NCI-H82 treated with DMSO at 0.1 percent for 48 hours (cell line): ENCODE measurements around the gene MYH7.

Source experiments
- DNase-seq: peaks from one replicate; lab custom pipeline; 2025; ENCODE audit not compliant: unreplicated experiment; lab: John Stamatoyannopoulos, UW

Gene MYH7

DNA sequence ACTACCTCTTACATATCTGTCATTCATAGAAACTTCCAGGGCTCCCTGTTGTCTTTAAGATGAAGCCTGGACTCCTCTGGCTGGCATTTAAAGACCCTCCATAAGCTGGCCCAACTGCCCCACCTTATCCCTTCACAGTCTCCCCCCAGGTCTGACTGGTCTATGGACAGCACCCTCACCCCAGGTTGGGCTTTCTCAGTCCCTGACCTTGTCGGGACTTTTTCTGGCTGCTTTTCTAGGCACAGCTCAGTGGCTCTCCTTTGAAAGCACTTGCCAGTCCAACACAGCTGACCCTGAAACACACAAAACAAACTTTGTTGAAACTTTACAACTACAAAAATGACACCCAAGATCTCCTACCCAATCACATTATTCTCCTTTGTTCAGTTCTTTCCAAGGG is 13.9 kb upstream of the MYH7 start:
- no peak for DNase-seq

DNA sequence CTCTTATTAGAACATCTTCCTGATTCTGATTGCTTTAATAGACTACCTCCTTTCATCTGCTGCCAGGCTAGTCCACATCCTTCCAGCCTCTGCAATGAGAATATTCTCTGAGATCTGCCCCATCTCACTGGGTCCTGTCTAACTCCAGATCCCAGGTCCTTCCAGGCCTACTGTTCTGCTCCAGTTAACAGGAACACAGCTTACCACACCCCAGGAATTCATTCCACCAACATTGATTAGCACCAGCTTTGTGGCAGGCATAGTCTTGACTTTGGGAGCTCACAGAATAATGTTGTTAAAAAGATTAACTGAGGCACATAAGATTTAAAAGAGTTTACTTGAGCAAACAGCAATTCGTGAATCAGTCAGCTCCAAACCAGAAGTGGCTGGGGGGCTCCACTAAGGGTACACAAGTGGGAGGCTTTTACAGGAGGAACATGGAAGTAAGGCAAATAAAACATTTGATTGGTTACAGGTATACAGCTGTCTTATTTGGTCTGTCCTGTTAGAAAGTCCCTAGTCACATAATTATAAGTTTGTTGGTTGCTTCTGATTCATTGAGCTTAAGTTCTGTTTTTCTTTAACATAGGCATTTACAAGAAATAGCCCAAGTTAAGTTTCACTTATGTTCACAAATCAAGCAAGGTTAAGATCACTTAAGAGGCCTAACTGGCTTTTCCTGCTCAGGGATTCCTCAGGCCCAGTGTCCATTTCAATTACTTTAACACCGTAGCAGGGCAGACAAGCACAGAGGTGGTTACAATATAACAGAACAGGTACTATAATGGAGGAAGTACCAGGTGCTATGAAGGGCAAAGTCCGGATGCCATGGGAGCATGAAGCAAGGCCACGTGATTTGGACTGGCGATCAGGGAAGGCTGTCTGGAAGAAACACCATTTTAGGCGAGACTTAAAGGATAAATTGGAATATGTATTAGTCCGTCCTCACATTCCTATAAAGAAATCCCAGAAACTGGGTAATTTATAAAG is 12.2 kb upstream of the MYH7 start:
- DNase-seq: no peak

DNA sequence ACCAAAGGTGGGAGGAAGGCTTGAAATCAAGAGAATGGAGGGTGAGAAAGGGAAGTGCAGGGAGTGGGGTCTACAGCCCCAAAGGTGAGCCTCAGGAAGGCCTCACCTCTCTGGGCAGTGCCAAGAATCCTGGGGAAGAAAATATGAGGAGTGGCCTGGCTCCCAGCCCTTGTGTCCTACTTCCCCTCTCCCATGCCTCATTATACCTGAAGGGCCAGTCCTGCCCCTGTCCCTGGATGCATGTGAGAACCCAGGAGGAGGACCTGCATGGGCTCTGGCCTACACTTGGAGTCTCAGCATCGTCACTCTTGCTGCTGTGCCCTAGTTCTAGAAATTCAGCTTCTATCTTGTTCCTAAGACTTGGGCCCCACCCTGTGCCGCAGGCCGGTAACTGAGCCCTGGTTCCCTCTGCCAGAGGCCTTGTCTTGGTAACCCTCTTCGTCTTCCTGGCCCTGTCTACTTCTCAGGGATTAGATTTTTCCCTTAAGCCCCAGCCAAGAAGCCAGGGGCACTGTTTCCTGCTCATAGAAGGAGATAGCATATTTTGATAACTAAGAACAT is 10.9 kb upstream of the MYH7 start:
- no peak for DNase-seq

DNA sequence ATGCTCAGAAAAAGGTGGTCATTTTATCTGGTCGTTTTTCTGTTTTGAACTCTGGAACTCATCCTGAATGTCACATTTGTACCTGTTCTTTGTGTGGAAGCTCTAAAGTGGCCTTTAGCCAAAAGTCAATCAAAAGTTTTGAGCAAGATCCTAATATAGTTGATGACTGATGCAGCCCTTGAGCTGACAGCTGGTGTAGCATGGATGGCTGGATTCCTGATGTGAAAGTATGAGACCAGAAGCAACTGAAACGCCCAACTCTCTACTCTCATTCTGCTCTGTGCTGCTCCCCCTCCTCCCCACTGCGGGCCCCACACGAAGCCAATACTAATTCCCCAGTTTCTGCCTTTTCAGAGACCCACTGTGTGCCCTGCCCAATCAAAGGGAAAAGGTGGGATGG is 10.3 kb upstream of the MYH7 start:
- DNase-seq: no peak

DNA sequence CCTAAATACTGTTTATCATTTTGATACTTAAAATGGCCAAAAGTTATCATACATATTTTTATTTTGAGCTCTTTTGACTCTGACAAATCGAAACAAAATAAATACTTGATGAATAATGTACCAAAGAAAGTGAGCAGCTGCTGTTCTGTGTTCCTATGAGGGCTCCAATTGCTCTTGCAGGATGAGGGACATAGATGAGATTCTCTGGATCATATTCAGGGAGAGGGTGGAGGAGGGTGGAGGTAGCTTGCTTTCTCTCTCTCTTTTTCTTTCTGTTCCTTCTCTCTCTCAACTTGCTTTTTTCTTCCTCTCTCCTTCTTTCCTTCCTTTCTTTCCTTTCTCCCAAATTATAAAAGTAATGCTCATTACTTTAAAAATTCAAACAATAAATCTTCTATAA is 8.9 kb upstream of the MYH7 start:
- no peak for DNase-seq

DNA sequence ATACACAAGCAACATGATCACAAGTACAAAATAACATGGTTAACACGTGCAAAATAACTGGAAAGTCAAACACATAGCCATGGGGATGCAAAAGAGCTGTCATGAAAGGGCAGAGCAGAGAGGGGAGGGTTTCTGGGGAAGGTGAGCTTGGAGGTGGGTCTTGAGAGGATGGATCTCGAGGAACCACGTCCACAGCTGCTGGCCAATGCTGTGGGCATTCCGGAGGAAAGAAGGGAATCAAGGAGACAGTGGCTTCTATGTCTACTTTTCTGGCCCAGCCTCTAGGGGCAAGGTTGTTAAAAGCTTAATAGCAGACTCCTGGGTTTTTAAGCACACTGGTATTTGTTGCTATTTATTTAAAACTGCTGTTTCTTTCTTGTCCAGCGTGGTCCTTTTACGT is 8.4 kb upstream of the MYH7 start:
- DNase-seq: no peak

DNA sequence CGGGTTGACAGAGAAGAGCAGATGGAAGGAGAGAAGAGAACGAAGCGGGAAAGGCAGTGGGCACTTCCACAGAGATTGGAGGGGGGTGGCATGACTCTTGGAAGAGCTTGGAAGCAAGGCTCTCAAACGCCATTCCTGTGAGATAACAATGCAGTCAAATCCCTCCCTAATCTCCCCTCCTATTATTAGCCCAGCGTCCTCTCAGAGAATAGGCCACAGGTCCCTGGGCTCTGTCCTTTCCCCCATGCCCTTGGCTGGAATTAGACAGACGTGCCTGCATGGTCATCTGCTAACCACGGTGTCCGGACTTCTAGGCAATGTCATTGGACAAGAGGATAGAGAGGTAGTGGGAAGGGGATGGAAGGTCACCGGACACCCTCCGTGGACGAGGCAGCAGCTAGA is 8.0 kb upstream of the MYH7 start:
- DNase-seq: no peak

DNA sequence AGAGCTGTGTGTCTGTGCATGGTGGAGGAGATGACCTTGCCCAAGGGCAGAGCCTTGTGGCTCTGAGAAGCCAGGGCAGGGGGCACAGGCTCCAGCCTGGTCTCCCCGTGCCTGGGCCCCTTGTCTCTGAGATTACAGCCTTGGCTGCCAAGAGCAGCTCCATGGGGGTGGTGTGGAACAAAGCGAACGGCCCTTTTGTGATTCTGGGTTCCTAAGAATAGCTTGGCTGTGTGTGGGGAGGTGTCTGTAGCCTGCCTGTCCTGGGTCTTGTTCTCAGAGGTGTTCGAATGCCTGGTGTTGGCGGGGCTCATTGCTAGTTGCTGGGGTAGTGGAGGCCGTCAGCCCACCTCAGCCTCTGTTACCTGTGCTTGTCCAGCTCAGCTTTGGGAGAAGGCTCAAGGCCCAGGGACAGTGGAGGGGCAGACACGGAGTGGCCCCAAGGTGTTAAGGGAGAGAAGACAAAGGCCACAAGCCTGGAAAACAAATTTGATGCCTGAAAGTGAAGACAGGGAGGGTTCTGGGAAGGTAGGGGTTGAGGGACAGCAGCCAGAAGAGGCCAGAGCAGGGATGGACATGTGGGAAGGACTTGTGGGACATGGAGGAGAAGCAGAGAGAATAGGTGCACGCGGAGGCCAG is 7.4 kb upstream of the MYH7 start:
- no peak for DNase-seq

DNA sequence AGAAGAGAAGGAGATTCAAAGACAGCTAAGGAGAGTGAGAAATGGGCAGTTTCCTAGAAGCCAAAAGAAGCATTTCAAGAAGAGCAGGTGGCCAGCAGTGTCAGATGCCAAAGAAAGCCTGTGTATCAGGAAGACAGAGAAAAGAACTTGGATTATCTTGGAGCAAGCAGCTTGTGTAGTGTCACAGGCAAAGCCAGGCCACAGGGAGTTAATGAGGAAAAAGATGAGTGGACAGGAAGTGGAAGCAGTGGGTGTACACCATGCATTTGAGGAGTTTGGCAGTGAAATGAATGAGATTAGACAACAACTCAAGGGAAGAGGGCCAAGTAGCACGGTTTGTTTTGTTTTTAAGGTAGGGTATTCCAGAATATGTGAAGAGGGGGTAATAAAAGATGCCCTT is 5.6 kb upstream of the MYH7 start:
- DNase-seq: no peak

DNA sequence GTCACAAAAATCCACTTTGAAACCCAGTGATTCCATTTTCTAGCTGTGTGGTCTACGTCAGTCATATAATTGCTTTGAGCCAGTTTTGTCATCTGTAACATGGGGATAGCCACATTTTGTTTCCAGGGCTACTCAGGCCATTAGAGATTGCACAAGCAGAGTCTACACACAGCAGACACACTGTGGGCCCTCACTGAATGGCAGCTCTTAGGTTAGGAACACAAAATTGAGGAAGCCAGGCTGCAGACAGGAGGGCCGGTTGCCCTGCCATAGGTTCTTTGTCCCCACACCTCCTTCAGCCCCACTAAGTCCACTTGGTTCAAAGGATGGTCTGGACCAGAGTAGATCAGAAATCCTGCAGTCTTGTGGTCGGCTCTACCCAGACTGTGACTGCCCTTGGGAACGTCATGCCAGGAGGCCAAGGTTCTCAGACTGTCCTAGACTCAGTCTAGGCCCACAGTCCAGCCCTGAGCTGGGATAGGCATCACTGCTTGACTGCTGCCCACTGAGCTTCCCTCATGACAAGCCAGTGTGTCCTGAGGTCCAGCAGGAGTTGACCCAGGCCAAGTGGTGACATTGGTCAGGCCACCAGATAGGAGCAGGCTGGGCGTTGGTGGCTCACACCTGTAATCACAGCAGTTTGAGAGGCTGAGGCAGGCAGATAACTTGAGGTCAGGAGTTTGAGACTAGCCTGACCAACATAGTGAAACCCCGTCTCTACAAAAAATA is 3.8 kb upstream of the MYH7 start:
- DNase-seq: no peak

DNA sequence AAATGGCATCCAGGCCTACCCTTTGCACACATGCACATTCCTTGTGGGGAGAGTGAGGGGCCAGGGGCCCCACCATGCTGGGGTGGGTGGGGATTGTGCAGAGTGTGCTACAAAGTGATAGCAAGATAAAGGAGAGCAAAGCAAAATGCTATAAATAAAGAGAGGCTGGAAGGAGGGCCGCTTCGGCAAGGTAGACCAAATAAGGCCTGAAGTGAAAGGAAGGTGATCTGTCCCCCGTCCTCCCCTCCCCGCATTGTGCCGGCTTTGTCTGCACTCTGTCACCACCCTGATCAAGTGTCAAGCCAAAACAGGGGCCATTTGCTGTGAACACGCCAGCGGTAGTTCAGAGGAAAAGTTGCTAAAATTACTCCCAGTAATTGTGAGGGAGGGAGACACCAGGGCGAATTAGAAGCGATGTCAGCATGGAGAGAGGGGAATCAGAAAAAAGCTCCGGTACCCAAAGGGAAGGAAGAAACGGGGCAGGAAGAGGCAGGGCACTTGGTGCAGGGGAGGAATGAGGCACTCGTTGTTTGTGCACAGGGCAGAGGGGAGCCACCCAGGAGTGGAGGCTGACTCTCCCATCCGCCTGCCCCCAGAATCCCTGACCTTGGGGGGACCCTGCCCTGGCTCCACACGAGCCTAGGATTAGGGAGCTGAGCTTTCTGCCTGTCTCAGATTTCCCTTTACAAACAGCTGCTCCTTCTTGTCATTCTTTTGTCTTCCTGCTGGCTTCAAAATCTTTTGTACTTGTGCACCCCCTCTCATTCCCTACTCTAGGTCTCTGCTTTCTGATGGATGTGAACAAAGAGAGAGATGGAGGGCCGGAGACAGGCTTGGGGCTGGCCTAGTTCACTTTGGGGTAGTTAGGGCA is 2.9 kb upstream of the MYH7 start:
- no peak for DNase-seq

DNA sequence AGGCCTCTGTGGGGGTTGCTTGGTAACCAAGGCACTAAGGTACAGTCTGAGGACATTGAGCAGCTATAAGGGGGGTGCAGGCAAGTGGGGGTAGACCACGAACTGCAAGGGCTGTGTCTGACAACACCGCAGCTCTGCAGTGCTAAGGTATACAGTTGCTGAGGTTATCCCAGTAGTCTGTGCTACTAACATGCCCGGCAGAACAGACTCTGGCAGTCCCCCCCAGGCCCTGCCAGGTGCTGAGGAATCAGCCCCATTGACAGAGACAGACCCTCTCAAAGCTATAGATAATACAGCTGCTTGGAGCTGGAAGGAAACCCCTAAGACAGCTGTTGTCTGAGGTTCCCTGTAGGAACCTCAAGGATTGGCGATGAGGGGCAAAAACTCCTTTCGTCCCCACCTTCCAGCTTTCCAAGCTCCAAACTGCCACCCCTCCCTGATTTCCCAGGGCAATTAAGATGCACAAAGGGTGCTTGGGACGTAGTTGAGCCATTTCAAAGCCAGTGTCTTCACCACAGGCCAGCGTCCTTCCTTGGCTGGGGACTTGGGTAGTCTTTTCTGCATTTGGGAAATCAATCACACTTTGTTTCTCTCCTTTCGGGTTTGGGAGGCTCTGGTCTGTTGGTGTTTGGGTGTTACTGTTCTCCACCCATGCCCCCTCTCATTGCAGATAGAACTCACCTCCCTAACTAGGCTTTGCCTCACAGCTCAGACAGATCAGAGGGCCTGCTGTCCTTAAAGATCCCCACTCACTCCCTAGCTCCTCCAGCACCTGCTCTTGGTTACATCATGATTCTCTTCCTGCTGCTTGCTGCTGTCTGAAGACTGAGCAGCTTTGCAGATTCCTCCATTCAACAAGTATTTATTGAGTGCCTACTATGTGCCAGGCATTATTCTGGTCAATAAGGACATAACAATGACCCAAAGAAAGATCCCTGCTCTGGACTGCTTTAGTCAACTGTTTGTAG is 2.0 kb upstream of the MYH7 start:
- DNase-seq: no peak

DNA sequence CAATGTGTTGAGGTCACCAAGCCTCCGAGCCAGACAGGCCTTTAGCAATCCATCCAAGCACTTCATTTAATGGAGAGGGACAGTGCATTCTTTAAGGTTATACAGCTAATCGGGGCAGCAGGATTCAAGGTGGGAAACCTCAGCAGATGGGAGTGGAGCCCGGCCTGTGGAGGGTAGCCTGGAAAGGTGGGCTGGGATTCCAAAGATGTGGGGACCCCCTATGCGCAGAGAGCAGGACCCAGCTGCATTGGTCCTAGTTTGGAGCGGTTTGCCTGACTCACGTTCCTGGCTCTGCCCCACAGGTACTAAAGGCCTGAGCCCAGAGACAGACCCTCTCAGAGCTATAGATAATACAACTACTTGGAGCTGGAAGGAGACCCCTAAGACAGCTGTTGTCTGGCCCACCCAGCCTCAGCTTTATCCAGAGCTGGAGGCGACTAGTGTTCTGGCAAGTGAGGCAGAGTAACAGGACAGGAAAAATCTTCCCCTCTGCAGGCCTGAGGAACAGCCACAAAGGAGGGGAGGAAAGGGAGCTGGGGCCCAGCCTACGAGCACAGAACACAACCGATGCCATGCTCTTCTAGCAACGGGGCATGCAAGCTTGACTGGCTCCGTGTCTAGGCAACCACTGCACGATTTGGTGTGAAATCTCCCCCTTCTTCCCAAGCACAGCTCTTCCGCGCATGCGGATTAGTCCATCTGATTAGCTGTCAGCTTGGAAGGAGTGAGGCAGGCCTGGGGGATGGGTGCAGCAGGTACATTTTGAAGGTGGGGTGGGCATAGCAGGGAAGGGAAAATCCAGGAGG is 1.1 kb upstream of the MYH7 start:
- peak; percentile 6 for DNase-seq

DNA sequence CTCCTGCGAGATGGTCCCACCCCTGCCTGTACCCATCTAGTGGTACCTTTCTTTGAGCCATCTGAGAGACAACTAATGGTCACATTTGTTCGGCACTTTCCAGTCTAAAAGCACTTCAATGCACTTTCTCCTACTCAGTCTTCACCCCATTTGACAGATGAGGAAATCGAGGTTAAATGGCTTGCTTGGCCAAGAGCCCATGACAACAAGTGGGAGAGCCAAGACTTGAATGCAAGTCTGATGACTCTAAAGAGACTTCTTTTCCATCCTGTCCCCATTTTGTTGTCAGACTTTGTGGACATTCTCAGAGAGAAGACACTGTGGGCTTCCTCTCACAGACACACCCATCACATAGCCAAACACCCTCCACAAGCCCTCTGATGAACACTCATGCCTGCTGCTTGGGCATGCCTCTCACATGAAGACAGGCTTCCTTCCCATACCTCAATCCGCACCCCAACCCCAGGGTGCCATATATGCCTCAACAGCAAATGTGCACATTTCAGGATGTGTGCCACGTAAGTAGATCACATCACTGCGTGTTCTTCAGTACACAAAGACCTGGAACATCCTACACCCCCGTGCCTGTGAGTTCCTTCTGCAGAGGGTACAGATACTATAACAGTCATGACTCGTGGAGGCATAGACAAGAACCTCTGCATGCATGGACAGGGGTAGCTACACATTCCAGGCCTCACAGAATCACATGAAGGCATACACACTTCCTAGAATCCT is 805 bp downstream of the MYH7 start:
- DNase-seq: no peak

DNA sequence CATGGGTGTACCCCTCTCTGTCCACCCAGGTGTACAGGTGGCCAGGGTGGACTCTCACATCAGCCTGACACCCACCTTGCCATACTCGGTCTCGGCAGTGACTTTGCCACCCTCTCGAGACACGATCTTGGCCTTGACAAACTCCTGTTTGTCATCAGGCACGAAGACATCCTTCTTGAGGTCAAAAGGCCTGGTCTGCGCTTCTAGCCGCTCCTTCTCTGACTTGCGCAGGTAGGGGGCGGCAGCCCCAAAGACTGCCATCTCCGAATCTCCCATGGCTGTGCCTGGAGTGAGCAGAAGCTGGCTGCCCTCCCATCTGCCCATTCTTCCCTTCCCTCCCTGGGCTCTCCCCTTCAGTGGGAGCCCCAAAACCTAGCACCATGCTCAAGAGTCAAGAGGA is 2.0 kb downstream of the MYH7 start:
- DNase-seq: no peak

DNA sequence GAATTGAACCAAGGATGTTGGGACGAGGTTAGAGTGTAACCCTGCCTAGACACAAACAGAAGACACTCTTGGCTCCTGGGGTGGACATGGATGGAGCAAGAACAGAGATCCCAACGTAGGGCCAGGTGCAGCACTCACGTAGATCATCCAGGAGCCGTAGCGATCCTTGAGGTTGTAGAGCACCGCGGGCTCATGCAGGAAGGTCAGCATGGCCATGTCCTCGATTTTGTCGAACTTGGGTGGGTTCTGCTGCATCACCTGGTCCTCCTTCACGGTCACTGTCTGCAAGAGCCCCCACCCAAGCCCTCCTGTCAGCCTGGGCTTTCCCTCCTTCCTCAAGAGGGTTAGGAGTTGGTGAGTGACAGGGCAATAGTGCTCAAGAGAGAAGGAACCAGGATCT is 2.5 kb downstream of the MYH7 start:
- DNase-seq: no peak

DNA sequence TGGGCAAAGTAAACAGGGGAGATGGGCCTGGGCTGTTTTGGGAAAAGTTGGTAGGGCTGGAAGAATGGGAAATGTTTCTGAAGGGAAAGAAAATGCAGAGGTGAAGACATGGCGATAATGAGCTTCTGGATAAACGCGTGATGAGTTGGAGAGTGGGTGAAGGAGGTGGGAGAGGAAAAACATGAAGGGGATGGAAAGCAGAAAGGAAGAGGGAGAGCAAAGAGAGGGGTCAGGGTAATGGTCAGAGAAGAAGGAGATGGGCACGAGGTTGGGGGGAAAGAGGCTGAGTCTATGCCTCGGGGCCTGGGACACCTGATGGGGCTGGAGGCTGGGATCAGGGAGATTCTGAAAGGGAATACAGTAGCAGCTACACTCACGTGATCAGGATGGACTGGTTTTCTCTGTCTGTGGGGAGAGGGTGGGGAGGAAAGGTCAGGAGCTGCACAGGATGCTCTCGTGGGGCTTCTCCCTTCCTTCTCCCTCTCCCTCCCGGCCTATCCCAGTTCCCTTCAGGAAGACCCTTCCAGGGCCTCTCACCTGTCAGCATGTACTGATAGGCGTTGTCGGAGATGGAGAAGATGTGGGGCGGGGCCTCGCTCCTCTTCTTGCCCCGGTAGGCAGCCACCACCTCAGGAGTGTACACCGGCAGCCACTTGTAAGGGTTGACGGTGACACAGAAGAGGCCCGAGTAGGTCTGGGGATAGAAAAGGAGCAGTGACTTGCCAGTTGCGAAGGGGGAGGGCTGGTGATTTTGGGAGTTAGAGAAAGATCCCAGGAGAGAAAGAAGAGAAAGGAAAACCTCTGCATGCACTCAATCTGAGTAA is 3.1 kb downstream of the MYH7 start:
- DNase-seq: no peak
